Measurements from ENCODE around the gene EMC9. TPM values are rescaled to one million over a fixed set of nuclear protein-coding genes. Genes with fewer than 3 reads are reported as not detected.
A peak's percentile ranks its signal among the peaks of the same experiment; 100 is the strongest.

EMC9 gene
- total and polyA plus RNA-seq, 10 of the 15 experiments (the other 5 are each of a cell fraction or from before 2014, with no cell fraction given): 15.3 to 60.5 (median 30.3) TPM

- no peak for TF ChIP-seq ZBTB4 (CRISPR knock-in tag; IDR thresholded peaks at IDR 0.05)
- no peak for TF ChIP-seq NFXL1 (IDR thresholded peaks at IDR 0.05; ENCODE audit: borderline replicate concordance)
- no peak for TF ChIP-seq JUNB (IDR thresholded peaks at IDR 0.05)
Measured at GRCh38 chr14:24189460-24189859, 48.1 kb upstream of the EMC9 start (continued).

- Histone ChIP-seq H3K4me3 (no peak overlapping the region), H2AFZ (ENCODE audit: control insufficient read depth, low read depth, low read length) (peak overlapping the region; percentile 48; the same call in 1 of the 2 replicates), H3K9ac (ENCODE audit: control insufficient read depth, insufficient read depth, low read length) (peak overlapping the region; percentile 69; the same call in 1 of the 2 replicates), H3K27me3 (replicated peaks in 1 of 2; ENCODE audit: control insufficient read depth in 2 of 2, insufficient read depth in 2 of 2, low read length in 1 of 2) (no peaks in the 10 kb centered on the region), H3K36me3 (ENCODE audit: control insufficient read depth in 2 of 2, insufficient read depth in 2 of 2, low read length in 1 of 2) (peaks cover 16 to 19% of the 10 kb centered on the region in 2 experiments), H3K27ac (ENCODE audit: control insufficient read depth, insufficient read depth) (peak overlapping the region; percentile 17), H3K4me2 (ENCODE audit: control insufficient read depth, insufficient read depth) (peak overlapping the region; percentile 78), H4K20me1 (ENCODE audit: control insufficient read depth, insufficient read depth) (no peaks in the 10 kb centered on the region), H3K9me3 (replicated peaks; ENCODE audit: control insufficient read depth, insufficient read depth, low read length) (no peaks in the 10 kb centered on the region), H3K79me2 (ENCODE audit: control insufficient read depth, insufficient read depth, low read length) (peaks cover 24% of the 10 kb centered on the region), H3K4me1 (ENCODE audit: control insufficient read depth, insufficient read depth, low read length) (0 out of 2 replicates have a peak, but pooled peaks cover 4% of the 10 kb centered on the region)
- TF ChIP-seq ATF2 (IDR thresholded peaks at IDR 0.05; ENCODE audit: low read length): 0 out of 2 replicates have a peak, but pooled peaks have one; percentile 7
- no peak for TF ChIP-seq CUX1 (IDR thresholded peaks at IDR 0.05; ENCODE audit: insufficient replicate concordance, low read depth, low read length)
- ChIA-PET RAD21 (ENCODE audit: unreplicated experiment) (interaction anchor here (0.6 to 2.8 kb wide), 13 partner anchors 25 to 131 kb away, joined by 3 to 13 read pairs (median 4); partner anchors contain the start of genes CHMP4A, CIDEB, DCAF11 and DHRS1), SMC1A (ENCODE audit: uncharacterized antibody, unreplicated experiment) (interaction anchor here (0.9 to 1.5 kb wide), 6 partner anchors 28 to 119 kb away, joined by 3 to 11 read pairs (median 4); partner anchors contain the start of genes CIDEB, DCAF11, IRF9 and NRL), POLR2A (interaction anchor here (0.9 to 3.0 kb wide), 8 partner anchors 13 to 242 kb away, joined by 3 to 28 read pairs (median 6); partner anchors contain the start of genes CHMP4A, CIDEB, IRF9 and PSME1), CTCF (interaction anchor here (0.6 to 2.2 kb wide), 8 partner anchors 13 to 1815 kb away, joined by 3 to 9 read pairs (median 6); partner anchors contain the start of genes CHMP4A, CIDEB, IRF9 and TINF2)
- ATAC-seq: no peak
- TSS peak; percentile 53 for BruUV-seq (replicated peaks)
- DNase-seq (ENCODE audit: low read depth, low spot score): no peak
- intact Hi-C loops (cut with micrococcal nuclease; ENCODE audit: unreplicated experiment): loop anchor here (2.0 kb wide), 1 partner anchor 108 kb away; no protein-coding TSS in a partner anchor
- no peak for FAIRE-seq
- in situ Hi-C loops (cut with MboI): no loop called here
- 0% methylated on average over 3 of the region's 3 CpGs for WGBS (ENCODE audit: insufficient coverage, insufficient replicate concordance, low lambda C conversion rate, missing lambda C conversion rate)
Measured at GRCh38 chr14:24189059-24189375, 47.6 kb upstream of the EMC9 start.
